Measurements from ENCODE around the gene KANSL1L.

The KANSL1L gene, protein sequence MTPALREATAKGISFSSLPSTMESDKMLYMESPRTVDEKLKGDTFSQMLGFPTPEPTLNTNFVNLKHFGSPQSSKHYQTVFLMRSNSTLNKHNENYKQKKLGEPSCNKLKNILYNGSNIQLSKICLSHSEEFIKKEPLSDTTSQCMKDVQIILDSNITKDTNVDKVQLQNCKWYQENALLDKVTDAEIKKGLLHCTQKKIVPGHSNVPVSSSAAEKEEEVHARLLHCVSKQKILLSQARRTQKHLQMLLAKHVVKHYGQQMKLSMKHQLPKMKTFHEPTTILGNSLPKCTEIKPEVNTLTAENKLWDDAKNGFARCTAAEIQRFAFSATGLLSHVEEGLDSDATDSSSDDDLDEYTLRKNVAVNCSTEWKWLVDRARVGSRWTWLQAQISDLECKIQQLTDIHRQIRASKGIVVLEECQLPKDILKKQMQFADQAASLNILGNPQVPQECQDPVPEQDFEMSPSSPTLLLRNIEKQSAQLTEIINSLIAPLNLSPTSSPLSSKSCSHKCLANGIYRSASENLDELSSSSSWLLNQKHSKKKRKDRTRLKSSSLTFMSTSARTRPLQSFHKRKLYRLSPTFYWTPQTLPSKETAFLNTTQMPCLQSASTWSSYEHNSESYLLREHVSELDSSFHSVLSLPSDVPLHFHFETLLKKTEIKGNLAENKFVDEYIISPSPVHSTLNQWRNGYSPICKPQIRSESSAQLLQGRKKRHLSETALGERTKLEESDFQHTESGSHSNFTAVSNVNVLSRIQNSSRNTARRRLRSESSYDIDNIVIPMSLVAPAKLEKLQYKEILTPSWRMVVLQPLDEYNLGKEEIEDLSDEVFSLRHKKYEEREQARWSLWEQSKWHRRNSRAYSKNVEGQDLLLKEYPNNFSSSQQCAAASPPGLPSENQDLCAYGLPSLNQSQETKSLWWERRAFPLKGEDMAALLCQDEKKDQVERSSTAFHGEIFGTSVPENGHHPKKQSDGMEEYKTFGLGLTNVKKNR

DNA sequence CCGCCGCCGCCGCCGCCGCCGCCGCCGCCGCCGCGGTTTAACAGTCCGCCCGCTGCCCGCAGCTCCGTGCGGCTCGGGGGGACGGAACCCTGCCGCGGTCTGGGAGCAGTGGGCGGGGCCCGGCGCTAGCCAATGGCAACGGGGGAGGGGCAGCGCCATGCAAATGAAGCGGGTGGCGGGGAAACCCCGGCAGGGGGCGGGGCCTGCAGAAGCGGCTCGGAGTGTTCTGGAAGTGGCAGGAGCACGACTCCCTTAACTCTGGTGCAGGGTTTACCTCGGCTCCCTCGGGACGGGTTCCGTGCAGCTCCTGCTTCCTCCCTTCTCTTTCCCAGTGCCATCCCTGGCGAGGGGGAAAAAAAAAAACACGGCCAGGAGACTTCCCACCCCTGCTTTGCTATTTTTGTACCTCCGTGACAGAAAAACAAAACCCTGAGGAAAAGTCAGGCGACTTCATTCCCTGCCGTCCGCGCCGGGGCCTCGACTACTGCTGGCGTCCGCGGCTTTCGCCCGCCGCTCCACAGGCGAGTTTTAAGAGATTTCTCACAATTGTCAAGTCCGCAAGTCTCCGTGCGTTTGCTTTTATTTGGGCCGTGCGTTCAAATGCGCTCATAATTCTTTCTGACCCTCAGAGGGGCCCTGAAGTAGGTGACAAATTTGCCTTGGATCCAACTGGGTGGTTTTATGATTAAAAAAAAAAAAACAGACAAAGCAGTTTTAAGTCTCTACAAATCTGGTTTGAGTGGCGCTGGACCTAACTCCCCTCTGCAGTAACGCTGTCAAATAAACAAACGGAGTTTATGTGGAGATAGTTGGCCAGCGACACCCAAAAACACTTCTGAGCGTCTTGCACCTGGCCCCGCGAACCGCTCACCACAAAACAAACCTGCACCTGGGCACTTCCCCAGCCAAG lies at the start of gene KANSL1L:
TSS of gene KANSL1L (minus strand) at position 101 of the 910 bp plus-strand sequence. CDS start 16,827 bp downstream, outside the sequence.
- peak within 1 kb of the TSS; percentile 98 for H2AFZ ChIP-seq (ENCODE audit: low read depth, low read length, severe bottlenecking)
- peak within 1 kb of the TSS; percentile 91 for H3K27ac ChIP-seq (ENCODE audit: low read depth, low read length)
- no peaks in the 10 kb centered on the region for H3K9me3 ChIP-seq (ENCODE audit: insufficient read depth, low read length)
- 0 out of 2 replicates have a peak, but pooled peaks cover 3% of the 10 kb centered on the region for H3K36me3 ChIP-seq (ENCODE audit: low read length)
- peaks cover 17% of the 10 kb centered on the region for H3K79me2 ChIP-seq (ENCODE audit: insufficient read depth, low read length)
- peaks cover 7% of the 10 kb centered on the region; the same call in 1 of the 2 replicates for H4K20me1 ChIP-seq (ENCODE audit: low read depth, low read length)
- peak within 1 kb of the TSS; percentile 86 for H3K9ac ChIP-seq (ENCODE audit: low read length)
- no peaks in the 10 kb centered on the region for H3K27me3 ChIP-seq (ENCODE audit: low read length)
- H3F3A ChIP-seq (ENCODE audit: insufficient read depth) = peaks cover 21% of the 10 kb centered on the region
- H3K4me2 ChIP-seq (ENCODE audit: low read depth, low read length, poor library complexity, severe bottlenecking) = peak within 1 kb of the TSS; percentile 97
- peak within 1 kb of the TSS; percentile 96 for H3K4me3 ChIP-seq (ENCODE audit: insufficient read depth, low read length, poor library complexity, severe bottlenecking)
- TF ChIP-seq, protein P1, sequence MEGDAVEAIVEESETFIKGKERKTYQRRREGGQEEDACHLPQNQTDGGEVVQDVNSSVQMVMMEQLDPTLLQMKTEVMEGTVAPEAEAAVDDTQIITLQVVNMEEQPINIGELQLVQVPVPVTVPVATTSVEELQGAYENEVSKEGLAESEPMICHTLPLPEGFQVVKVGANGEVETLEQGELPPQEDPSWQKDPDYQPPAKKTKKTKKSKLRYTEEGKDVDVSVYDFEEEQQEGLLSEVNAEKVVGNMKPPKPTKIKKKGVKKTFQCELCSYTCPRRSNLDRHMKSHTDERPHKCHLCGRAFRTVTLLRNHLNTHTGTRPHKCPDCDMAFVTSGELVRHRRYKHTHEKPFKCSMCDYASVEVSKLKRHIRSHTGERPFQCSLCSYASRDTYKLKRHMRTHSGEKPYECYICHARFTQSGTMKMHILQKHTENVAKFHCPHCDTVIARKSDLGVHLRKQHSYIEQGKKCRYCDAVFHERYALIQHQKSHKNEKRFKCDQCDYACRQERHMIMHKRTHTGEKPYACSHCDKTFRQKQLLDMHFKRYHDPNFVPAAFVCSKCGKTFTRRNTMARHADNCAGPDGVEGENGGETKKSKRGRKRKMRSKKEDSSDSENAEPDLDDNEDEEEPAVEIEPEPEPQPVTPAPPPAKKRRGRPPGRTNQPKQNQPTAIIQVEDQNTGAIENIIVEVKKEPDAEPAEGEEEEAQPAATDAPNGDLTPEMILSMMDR (IDR thresholded peaks at IDR 0.05; ENCODE audit: insufficient read depth, low read length, poor library complexity, severe bottlenecking) = no peak
- TF ChIP-seq EZH2phosphoT487 (conservative IDR thresholded peaks at IDR 0.05; ENCODE audit: low read length) = no peak
- no peaks in the 10 kb centered on the region for H3K9me2 ChIP-seq (replicated peaks; ENCODE audit: insufficient read depth, low read length)

DNA sequence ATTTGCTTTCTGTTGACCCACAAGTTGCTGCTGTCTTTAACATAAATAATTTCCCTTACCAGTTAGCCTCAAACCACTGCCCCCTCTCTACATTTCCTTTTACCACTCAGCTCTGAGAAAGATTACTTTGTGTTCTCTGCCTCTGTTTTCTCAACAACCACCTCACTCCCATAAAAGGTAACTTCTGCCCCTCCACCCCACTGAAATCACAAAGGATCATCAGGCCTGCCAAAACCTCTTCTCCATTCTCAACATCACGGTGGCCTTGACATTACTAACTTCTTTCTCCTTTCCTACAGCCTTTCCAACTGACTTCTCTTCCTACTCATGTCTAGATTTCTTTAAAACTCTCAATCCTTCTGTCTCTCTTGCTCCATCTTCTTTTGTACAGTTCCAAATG lies 43.9 kb upstream of the KANSL1L start:
- Histone ChIP-seq H2AFZ (ENCODE audit: low read depth, low read length, severe bottlenecking) (no peak overlapping the region), H3K27ac (ENCODE audit: low read depth, low read length) (no peak overlapping the region), H4K20me1 (ENCODE audit: low read depth, low read length) (no peaks in the 10 kb centered on the region), H3K4me2 (ENCODE audit: low read depth, low read length, poor library complexity, severe bottlenecking) (no peak overlapping the region), H3K36me3 (ENCODE audit: low read length) (no peaks in the 10 kb centered on the region), H3K9ac (ENCODE audit: low read length) (no peak overlapping the region), H3K9me2 (replicated peaks; ENCODE audit: insufficient read depth, low read length) (no peaks in the 10 kb centered on the region), H3K79me2 (ENCODE audit: insufficient read depth, low read length) (no peaks in the 10 kb centered on the region), H3K9me3 (ENCODE audit: insufficient read depth, low read length) (no peaks in the 10 kb centered on the region), H3F3A (ENCODE audit: insufficient read depth) (no peaks in the 10 kb centered on the region), H3K4me3 (ENCODE audit: insufficient read depth, low read length, poor library complexity, severe bottlenecking) (no peak overlapping the region), H3K27me3 (ENCODE audit: low read length) (no peaks in the 10 kb centered on the region)
- TF ChIP-seq, protein P1 (IDR thresholded peaks at IDR 0.05; ENCODE audit: insufficient read depth, low read length, poor library complexity, severe bottlenecking) = no peak
- no peak for TF ChIP-seq EZH2phosphoT487 (conservative IDR thresholded peaks at IDR 0.05; ENCODE audit: low read length)

DNA sequence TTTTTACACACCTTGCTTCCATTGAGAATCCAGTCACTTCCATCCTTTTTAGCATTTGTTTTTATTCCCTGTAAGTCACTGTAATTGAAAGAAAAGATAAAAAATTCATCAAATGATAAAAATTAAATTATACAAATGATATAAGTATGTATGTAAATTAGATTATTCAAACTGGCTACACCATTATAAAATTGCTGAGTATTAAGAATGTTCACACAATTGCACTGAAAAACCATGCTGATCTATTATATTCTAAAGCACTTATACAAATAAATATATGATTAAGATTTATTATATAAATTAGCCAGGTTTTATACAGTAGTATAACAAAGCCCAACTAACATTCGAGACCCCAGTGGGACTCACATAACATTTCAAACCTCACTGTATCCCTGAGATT lies 39.0 kb upstream of the KANSL1L start:
- Histone ChIP-seq H3K9ac (ENCODE audit: low read length) (no peak overlapping the region), H3K9me3 (ENCODE audit: insufficient read depth, low read length) (no peaks in the 10 kb centered on the region), H3K79me2 (ENCODE audit: insufficient read depth, low read length) (no peaks in the 10 kb centered on the region), H3K4me3 (ENCODE audit: insufficient read depth, low read length, poor library complexity, severe bottlenecking) (no peak overlapping the region), H3K27me3 (ENCODE audit: low read length) (no peaks in the 10 kb centered on the region), H4K20me1 (ENCODE audit: low read depth, low read length) (no peaks in the 10 kb centered on the region), H3K36me3 (ENCODE audit: low read length) (no peaks in the 10 kb centered on the region), H3F3A (ENCODE audit: insufficient read depth) (no peaks in the 10 kb centered on the region), H3K9me2 (replicated peaks; ENCODE audit: insufficient read depth, low read length) (no peaks in the 10 kb centered on the region), H3K4me2 (ENCODE audit: low read depth, low read length, poor library complexity, severe bottlenecking) (no peak overlapping the region), H2AFZ (ENCODE audit: low read depth, low read length, severe bottlenecking) (no peak overlapping the region), H3K27ac (ENCODE audit: low read depth, low read length) (no peak overlapping the region)
- TF ChIP-seq, protein P1 (IDR thresholded peaks at IDR 0.05; ENCODE audit: insufficient read depth, low read length, poor library complexity, severe bottlenecking) = no peak
- TF ChIP-seq EZH2phosphoT487 (conservative IDR thresholded peaks at IDR 0.05; ENCODE audit: low read length) = no peak
